ENCODE data around the gene ZNF557. TPM values are rescaled to one million over a fixed set of nuclear protein-coding genes. Genes with fewer than 3 reads are reported as not detected.

ZNF557 gene
- total and polyA plus RNA-seq, 7 donors, result 0.82 to 5.7 (median 3.2) TPM

GRCh38 chr19:7074705-7075282 is 5.3 kb downstream of the ZNF557 start:
- H3K27me3 ChIP-seq (ENCODE audit: insufficient read depth in 3 of 3, low read length in 2 of 3), result no peaks in the 10 kb centered on the region
- peaks cover 29 to 93% of the 10 kb centered on the region in 2 donors for H3K36me3 ChIP-seq (ENCODE audit: insufficient read depth in 1 of 2, low read depth in 1 of 2)
- no peak for TF ChIP-seq CTCF (IDR thresholded peaks at IDR 0.05)
- H3K9me3 ChIP-seq, result peaks cover 27% of the 10 kb centered on the region
- ATAC-seq (no peak), DNase-seq (no peak)
- no peak overlapping the region for H3K4me3 ChIP-seq
- peaks cover 7% of the 10 kb centered on the region for H3K4me1 ChIP-seq
- intact Hi-C loops (cut with DNase I), result loop anchor here in 1 of 2 donors (10.0 kb wide), 1 partner anchor 1760 kb away; the partner anchor contains the start of genes MBD3L1 and ZNF558
- WGBS, 3 donors, result 97 to 99% (median 98%) methylated on average over 22 to 29 of the region's 29 CpGs
- no peak overlapping the region for H3K27ac ChIP-seq

GRCh38 chr19:7076151-7076550 is 6.6 kb downstream of the ZNF557 start:
- intact Hi-C loops (cut with DNase I), result loop anchor here in 1 of 2 donors (10.0 kb wide), 1 partner anchor 1759 kb away; the partner anchor contains the start of genes MBD3L1 and ZNF558
- no peaks in the 10 kb centered on the region for H3K4me1 ChIP-seq
- 96 to 98% (median 97%) methylated on average over 6 of the region's 6 CpGs for WGBS, 3 donors
- no peak overlapping the region for H3K27ac ChIP-seq
- no peak for TF ChIP-seq CTCF (IDR thresholded peaks at IDR 0.05)
- DNase-seq, result no peak
- no peak overlapping the region for H3K4me3 ChIP-seq
- H3K9me3 ChIP-seq, result peaks cover 37% of the 10 kb centered on the region
- H3K27me3 ChIP-seq (ENCODE audit: insufficient read depth in 3 of 3, low read length in 2 of 3), result no peaks in the 10 kb centered on the region
- ATAC-seq, result no peak
- peaks cover 41 to 99% of the 10 kb centered on the region in 2 donors for H3K36me3 ChIP-seq (ENCODE audit: insufficient read depth in 1 of 2, low read depth in 1 of 2)

GRCh38 chr19:7078008-7078407 is 8.5 kb downstream of the ZNF557 start:
- H3K36me3 ChIP-seq (ENCODE audit: insufficient read depth in 1 of 2, low read depth in 1 of 2), result peaks cover 47 to 99% of the 10 kb centered on the region in 2 donors
- WGBS, 3 donors, result 97 to 99% (median 97%) methylated on average over 2 of the region's 2 CpGs
- no peak overlapping the region for H3K4me3 ChIP-seq

GRCh38 chr19:7083076-7083956 is 13.8 kb downstream of the ZNF557 start:
- Histone ChIP-seq H3K4me3 (no peak overlapping the region), H3K27ac (no peak overlapping the region), H3K36me3 (ENCODE audit: insufficient read depth in 1 of 2, low read depth in 1 of 2) (peaks cover 57 to 71% of the 10 kb centered on the region in 2 donors), H3K27me3 (ENCODE audit: insufficient read depth in 3 of 3, low read length in 2 of 3) (no peaks in the 10 kb centered on the region), H3K9me3 (peaks cover 87% of the 10 kb centered on the region), H3K4me1 (no peaks in the 10 kb centered on the region)
- TF ChIP-seq CTCF (IDR thresholded peaks at IDR 0.05), result no peak
- no peak for ATAC-seq
- WGBS, 3 donors, result 97 to 98% (median 97%) methylated on average over 15 of the region's 15 CpGs
- intact Hi-C loops (cut with DNase I), result no loop called here
- no peak for DNase-seq

More at GRCh38 chr19:7078008-7078407, 8.5 kb downstream of the ZNF557 start:
- ATAC-seq, result no peak
- intact Hi-C loops (cut with DNase I), result loop anchor here in 1 of 2 donors (10.0 kb wide), 1 partner anchor 1757 kb away; the partner anchor contains the start of genes MBD3L1 and ZNF558
- H3K9me3 ChIP-seq, result peaks cover 56% of the 10 kb centered on the region
- no peaks in the 10 kb centered on the region for H3K4me1 ChIP-seq
- no peak overlapping the region for H3K27ac ChIP-seq
- no peaks in the 10 kb centered on the region for H3K27me3 ChIP-seq (ENCODE audit: insufficient read depth in 3 of 3, low read length in 2 of 3)
- no peak for DNase-seq
- TF ChIP-seq CTCF (IDR thresholded peaks at IDR 0.05), result no peak
